ENCODE measurements around the gene COG5.
"Not testable (repeated sequence)": the region's sequence is repeated elsewhere in the genome, so short reads cannot be mapped to it uniquely, and the experiment has no call there.

COG5 gene

DNA sequence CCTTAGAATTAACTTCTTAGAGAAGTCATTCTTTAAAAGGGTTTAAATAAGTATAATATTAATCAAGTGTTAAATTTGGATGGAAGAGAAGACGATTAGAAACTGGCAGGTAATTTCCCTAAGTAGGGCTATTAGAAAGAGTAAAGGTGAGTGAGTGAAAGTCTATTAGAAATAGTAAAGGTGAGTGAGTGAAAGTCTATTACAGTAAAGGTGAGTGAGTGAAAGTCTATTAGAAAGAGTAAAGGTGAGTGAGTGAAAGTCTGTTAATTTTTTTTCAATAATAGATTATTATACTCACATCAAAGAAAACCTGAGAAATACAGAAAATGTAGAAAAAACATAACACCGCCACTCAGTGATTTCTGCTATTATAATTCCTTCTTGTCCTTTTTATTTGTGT, 405.7 kb downstream of the COG5 start:
- H3K9me3 ChIP-seq, result no peaks in the 10 kb centered on the region
- DNase-seq (ENCODE audit: low spot score in 2 of 2), result no peak
- H3K27me3 ChIP-seq (ENCODE audit: low read depth), result no peaks in the 10 kb centered on the region
- H3K4me1 ChIP-seq, result no peaks in the 10 kb centered on the region
- in situ Hi-C loops (cut with MboI; ENCODE audit: low sequenced_read_pairs), result loop anchor here (10.0 kb wide), 1 partner anchor 363 kb away; no protein-coding TSS in a partner anchor
- H3K4me3 ChIP-seq, result no peak overlapping the region
- H3K36me3 ChIP-seq (replicated peaks), result no peaks in the 10 kb centered on the region; the same call in 1 of the 2 replicates

DNA sequence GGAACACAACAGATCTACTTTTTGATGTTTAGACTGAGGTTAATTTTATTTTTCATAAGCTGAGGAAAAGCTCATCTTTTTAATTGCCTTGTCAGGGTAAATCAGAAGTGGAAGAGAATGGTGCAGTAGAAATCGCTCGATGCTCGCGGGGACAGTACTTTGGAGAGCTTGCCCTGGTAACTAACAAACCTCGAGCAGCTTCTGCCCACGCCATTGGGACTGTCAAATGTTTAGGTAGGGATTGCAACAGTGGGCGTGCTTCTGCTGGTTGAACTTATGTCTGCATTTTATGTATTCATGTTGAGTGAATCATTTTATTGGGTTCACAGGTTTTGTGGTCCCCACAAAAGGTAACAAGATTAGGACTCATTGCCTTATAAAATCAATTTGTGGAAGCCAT, 406.6 kb downstream of the COG5 start:
- Histone ChIP-seq H3K4me3 (no peak overlapping the region), H3K36me3 (replicated peaks) (no peaks in the 10 kb centered on the region; the same call in 1 of the 2 replicates), H3K27me3 (ENCODE audit: low read depth) (no peaks in the 10 kb centered on the region), H3K4me1 (no peaks in the 10 kb centered on the region), H3K9me3 (no peaks in the 10 kb centered on the region)
- no peak for DNase-seq (ENCODE audit: low spot score in 2 of 2)
- in situ Hi-C loops (cut with MboI; ENCODE audit: low sequenced_read_pairs), result loop anchor here (10.0 kb wide), 1 partner anchor 362 kb away; no protein-coding TSS in a partner anchor

DNA sequence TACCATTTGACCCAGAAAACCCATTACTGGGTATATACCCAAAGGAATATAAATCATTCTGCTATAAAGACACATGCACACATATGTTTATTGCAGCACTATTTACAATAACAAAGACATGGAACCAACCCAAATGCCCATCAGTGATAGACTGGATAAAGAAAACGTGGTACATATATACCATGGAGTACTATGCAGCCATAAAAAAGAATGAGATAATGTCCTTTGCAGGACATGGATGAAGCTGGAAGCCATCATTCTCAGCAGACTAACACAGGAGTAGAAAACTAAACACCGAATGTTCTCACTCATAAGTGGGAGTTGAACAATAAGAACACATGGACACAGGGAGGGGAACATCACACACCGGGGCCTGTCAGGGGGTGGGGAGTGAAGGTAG, 408.0 kb downstream of the COG5 start:
- DNase-seq (ENCODE audit: low spot score in 2 of 2); H3K27me3 ChIP-seq (ENCODE audit: low read depth); H3K4me1 ChIP-seq; H3K36me3 ChIP-seq (replicated peaks); H3K4me3 ChIP-seq; H3K9me3 ChIP-seq: not testable (repeated sequence)
- in situ Hi-C loops (cut with MboI; ENCODE audit: low sequenced_read_pairs), result loop anchor here (10.0 kb wide), 1 partner anchor 361 kb away; no protein-coding TSS in a partner anchor

DNA sequence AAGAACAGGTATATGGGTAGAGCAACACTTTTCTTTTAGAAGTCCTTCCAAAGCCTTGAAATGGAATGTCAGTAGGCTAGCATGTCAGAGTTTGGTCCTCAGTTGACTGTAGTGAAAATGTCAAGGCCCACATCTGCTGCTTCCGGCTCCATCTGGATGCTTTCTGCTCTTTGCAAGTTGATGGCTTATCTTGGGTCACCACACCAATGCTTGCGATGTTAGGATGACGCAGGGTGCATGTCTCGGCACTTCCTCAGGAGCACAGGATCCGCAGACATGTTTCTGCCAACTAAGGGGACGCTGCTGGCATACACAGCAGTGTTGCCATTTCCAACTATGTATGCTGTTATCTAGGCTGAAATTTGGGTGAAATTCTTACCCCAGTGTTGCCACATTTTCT, 408.9 kb downstream of the COG5 start:
- DNase-seq (ENCODE audit: low spot score in 2 of 2), result no peak
- Histone ChIP-seq H3K4me1 (no peaks in the 10 kb centered on the region), H3K27me3 (ENCODE audit: low read depth) (no peaks in the 10 kb centered on the region), H3K36me3 (replicated peaks) (no peaks in the 10 kb centered on the region; the same call in 1 of the 2 replicates), H3K4me3 (no peak overlapping the region), H3K9me3 (no peaks in the 10 kb centered on the region)
- in situ Hi-C loops (cut with MboI; ENCODE audit: low sequenced_read_pairs), result loop anchor here (10.0 kb wide), 1 partner anchor 360 kb away; no protein-coding TSS in a partner anchor

DNA sequence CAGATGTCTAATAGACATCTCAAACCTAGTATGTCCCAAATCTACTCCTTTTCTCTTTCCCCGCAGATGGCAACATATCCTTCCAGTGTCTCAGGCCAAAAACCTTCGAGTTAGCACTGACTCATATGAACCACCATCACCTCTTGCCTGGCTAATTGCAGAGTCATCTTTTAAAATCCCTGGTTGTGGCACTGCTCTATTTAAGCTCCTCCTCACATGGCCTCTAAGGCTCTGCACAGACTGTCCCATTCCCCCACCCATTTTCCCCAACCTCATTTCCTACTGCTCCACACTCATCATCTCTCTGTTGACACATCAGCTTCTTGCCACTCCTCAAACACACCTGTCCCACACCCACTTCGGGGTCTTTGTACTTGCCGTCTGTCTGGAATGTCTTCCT, 411.7 kb downstream of the COG5 start:
- in situ Hi-C loops (cut with MboI; ENCODE audit: low sequenced_read_pairs), result loop anchor here (10.0 kb wide), 1 partner anchor 357 kb away; no protein-coding TSS in a partner anchor
- no peak for DNase-seq (ENCODE audit: low spot score in 2 of 2)
- Histone ChIP-seq H3K4me1 (no peaks in the 10 kb centered on the region; the same call in 1 of the 2 replicates), H3K27me3 (ENCODE audit: low read depth) (no peaks in the 10 kb centered on the region), H3K9me3 (no peaks in the 10 kb centered on the region), H3K4me3 (no peak overlapping the region), H3K36me3 (replicated peaks) (no peaks in the 10 kb centered on the region)

Data from HAP-1 (cell line).